IPS-20b (cell line): Measurements from ENCODE around the gene OGFOD2.

ENCODE experiments used
- H3K27ac ChIP-seq: one replicate; pipeline ENCODE4 v1.5.1; 2013; ENCODE audit warnings: low read length
- H3K27me3 ChIP-seq: 2 replicates; pipeline ENCODE4 v1.6.1; 2013; ENCODE audit warnings: mild to moderate bottlenecking, low read length, inconsistent platforms; ENCODE audit not compliant: insufficient read depth
- H3K36me3 ChIP-seq: 2 replicates; pipeline ENCODE4 v1.6.1; 2013; ENCODE audit warnings: low read depth, mild to moderate bottlenecking, inconsistent platforms, low read length, moderate library complexity; ENCODE audit not compliant: insufficient read depth
- H3K4me1 ChIP-seq: 2 replicates; pipeline ENCODE4 v1.6.1; 2013; ENCODE audit warnings: mild to moderate bottlenecking, control low read depth, inconsistent platforms, low read length, moderate library complexity; ENCODE audit not compliant: insufficient read depth
- H3K4me3 ChIP-seq: 2 replicates; pipeline ENCODE4 v1.5.1; 2013; ENCODE audit warnings: mild to moderate bottlenecking, low read length, inconsistent platforms
- H3K9ac ChIP-seq: 2 replicates; pipeline ENCODE4 v1.6.1; 2013; ENCODE audit warnings: low read depth, mild to moderate bottlenecking, inconsistent platforms, low read length, moderate library complexity
- H3K9me3 ChIP-seq: 2 replicates; pipeline ENCODE4 v1.6.1; 2013; ENCODE audit warnings: mild to moderate bottlenecking, low read depth, low read length, inconsistent platforms; ENCODE audit not compliant: insufficient read depth

The OGFOD2 gene

DNA sequence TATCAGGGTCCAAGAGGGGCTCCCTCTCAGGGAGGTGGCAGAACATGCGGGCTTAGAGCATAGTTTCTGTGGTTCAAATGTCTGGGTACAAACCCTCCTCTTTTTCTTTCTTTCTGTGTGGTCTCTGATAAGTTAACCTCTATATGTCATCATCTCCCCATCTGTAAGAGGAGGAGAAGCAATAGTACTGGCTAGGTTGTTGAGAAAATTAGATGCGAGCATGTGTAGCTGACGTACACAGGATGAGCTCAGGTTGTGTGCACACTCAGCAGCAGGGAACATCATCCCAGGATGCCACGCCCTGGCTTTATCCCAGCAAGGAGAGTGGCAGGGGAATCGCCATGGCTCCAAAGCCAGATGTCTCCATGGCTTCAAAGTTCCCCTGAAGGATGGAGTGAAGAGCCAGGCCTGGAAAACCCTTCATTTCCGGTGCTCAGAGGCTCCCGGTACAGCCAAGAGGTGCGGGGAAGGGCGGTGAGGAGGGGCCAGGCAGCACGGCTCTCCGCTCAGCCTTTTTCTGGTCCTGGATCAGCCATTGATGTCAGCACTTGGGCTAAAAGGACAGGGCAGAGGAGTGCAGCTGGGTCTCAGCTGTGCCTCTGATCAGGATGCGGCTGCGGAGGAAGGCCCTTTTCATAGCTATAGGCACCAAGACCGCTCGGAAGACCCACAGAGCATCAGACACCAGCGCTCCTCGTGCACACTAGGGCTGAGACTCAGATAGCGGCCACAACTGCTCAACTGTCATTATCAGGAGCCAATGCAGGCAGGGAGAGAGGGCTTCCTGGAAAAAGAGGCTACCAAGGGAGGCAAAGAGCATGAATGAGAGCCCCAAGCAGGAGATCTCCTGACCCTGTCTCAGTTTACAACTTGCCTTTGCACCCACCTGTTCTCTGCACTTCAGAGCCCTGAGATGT, 46.9 kb downstream of the OGFOD2 start:
- H3K27ac ChIP-seq, result no peak overlapping the region
- no peaks in the 10 kb centered on the region for H3K36me3 ChIP-seq
- H3K4me3 ChIP-seq, result no peak overlapping the region
- no peak overlapping the region for H3K9ac ChIP-seq
- H3K9me3 ChIP-seq, result no peaks in the 10 kb centered on the region
- no peaks in the 10 kb centered on the region for H3K27me3 ChIP-seq
- no peaks in the 10 kb centered on the region for H3K4me1 ChIP-seq

DNA sequence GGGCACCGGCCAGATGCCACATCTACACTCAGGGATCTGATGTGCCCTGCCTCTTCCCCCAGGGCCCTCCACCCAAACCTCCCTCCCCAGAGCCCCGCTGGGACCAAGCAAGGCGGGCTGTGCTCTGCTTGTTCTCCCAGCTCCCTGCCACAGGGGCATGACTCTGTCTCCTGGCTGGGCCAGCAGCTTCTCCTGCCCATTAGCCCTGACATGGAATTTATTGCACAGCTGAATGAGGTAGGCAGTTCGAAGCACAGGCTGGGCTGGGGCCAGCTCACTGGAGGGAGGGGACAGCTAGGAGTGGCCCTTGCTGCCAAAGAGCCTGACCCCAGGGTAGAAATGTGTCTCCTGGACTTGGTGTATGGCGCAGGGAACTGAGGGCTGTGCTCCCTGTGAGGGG, 47.8 kb downstream of the OGFOD2 start:
- H3K27ac ChIP-seq, result no peak overlapping the region
- H3K36me3 ChIP-seq, result no peaks in the 10 kb centered on the region
- no peaks in the 10 kb centered on the region for H3K9me3 ChIP-seq
- no peaks in the 10 kb centered on the region for H3K4me1 ChIP-seq
- no peak overlapping the region for H3K4me3 ChIP-seq
- no peak overlapping the region for H3K9ac ChIP-seq
- no peaks in the 10 kb centered on the region for H3K27me3 ChIP-seq

GRCh38 chr12:123024819-123025391, 49.9 kb downstream of the OGFOD2 start:
- no peak overlapping the region for H3K27ac ChIP-seq
- no peaks in the 10 kb centered on the region for H3K36me3 ChIP-seq
- H3K9me3 ChIP-seq, result no peaks in the 10 kb centered on the region
- H3K9ac ChIP-seq, result no peak overlapping the region
- H3K4me1 ChIP-seq, result no peaks in the 10 kb centered on the region
- H3K4me3 ChIP-seq, result no peak overlapping the region
- H3K27me3 ChIP-seq, result no peaks in the 10 kb centered on the region

DNA sequence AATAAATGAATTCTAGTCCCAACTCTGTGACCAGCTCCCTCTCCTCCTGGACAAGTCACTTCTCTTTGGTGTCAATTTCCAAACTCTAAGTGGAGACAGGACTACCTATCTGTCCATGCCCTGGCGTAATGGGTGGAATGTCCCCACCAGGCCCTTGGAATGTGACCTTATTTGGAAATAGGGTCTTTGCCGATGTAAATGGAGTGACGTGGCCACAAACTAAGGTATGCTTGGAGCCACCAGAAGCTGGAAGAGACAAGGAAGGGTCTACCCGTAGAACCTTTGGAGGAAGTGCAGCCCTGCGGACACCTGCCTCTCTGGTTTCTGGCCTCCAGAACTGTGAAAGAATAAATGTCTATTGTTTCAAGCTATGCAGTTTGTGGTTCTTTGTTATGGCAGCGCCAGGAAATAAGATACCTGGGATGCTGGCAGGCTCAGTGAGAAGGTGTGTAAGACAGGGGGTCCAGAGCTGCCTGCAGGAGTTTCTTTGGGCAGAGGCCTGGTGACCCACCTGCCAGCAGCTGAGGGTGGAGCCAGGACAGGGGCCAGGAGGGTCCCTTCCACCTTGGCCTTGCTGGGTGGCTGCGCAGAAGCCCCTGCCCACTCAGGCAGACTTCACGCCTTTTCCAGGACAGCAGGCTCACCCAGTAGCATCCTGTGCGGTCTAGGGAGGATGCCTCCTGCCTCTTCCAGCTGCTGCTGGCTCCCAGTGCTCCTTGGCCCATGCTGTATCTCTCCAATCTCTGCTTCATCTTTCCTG, 51.2 kb downstream of the OGFOD2 start:
- H3K9me3 ChIP-seq, result no peaks in the 10 kb centered on the region
- no peak overlapping the region for H3K27ac ChIP-seq
- no peaks in the 10 kb centered on the region for H3K4me1 ChIP-seq
- no peaks in the 10 kb centered on the region for H3K36me3 ChIP-seq
- no peak overlapping the region for H3K4me3 ChIP-seq
- no peaks in the 10 kb centered on the region for H3K27me3 ChIP-seq
- no peak overlapping the region for H3K9ac ChIP-seq

DNA sequence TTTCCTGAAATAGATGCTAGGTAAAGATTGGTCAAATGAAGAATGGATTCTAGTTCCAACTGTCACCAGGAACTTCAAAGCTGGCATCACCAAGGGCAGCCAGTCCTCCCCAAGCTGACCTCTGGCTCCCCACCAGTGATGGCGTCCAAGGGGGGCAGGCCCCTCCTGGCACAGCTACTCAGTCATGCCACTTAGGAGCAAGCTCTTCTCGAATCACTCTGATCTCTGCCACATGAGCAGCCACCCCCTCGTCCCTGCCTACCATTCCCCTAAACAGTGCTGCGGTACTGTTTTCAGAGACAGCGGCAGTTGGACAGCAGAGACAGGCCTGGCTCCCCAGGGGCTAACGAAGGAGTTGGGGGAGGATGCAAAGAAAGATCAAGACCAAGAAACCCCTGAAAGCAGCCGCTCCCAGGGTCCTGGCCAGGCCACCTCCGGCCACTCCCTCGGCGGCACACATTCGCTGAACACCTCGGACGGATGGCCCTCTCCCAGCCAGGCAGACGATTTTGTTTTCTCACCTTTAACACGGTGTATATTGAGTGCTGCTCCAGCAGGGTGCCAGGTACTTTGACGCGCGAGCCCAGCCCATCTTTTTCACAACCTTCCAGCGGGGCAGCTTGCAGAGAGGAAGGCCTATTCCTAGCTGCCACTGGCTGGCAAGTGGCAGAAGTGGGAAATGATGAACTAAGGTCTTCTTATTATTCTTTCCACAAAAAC, 52.8 kb downstream of the OGFOD2 start:
- no peak overlapping the region for H3K27ac ChIP-seq
- no peaks in the 10 kb centered on the region for H3K27me3 ChIP-seq
- H3K9ac ChIP-seq, result no peak overlapping the region
- no peaks in the 10 kb centered on the region for H3K9me3 ChIP-seq
- H3K4me3 ChIP-seq, result no peak overlapping the region
- H3K4me1 ChIP-seq, result no peaks in the 10 kb centered on the region
- no peaks in the 10 kb centered on the region for H3K36me3 ChIP-seq

- Histone ChIP-seq H3K9ac (no peak overlapping the region), H3K27ac (no peak overlapping the region), H3K9me3 (no peaks in the 10 kb centered on the region)
Observed at GRCh38 chr12:123028475-123028874, 53.4 kb downstream of the OGFOD2 start.

DNA sequence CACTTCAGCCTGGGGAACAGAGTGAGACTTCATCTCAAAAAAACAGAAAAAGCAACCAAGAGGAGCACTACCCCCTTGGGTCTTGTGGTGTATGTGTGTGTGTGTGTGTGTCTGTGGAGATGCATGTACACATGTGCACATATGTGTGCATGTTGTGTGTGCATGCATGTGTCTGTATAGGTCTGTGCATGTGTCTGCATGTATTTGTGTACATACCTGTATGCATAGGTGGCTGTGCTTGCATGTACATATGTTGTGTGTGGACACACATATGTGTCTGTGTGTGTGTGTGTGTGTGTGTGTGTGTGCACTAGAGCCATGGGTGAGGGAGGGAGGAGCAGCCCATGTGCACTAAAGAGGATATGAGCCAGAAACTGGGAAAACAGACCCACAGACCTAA, 54.5 kb downstream of the OGFOD2 start:
- H3K4me1 ChIP-seq, result no peaks in the 10 kb centered on the region
- no peaks in the 10 kb centered on the region for H3K27me3 ChIP-seq
- H3K9me3 ChIP-seq, result no peaks in the 10 kb centered on the region
- H3K36me3 ChIP-seq, result no peaks in the 10 kb centered on the region
- no peak overlapping the region for H3K27ac ChIP-seq
- no peak overlapping the region for H3K9ac ChIP-seq
- H3K4me3 ChIP-seq, result no peak overlapping the region

More at GRCh38 chr12:123028475-123028874, 53.4 kb downstream of the OGFOD2 start:
- Histone ChIP-seq H3K27me3 (no peaks in the 10 kb centered on the region), H3K36me3 (no peaks in the 10 kb centered on the region), H3K4me1 (no peaks in the 10 kb centered on the region), H3K4me3 (no peak overlapping the region)
